Measurements from ENCODE around the gene DNAH11.

GRCh38 chr7:21562385-21562784 is 19.5 kb downstream of the DNAH11 start:
- TF ChIP-seq CTCF (IDR thresholded peaks at IDR 0.05) (no peak), POLR2A (IDR thresholded peaks at IDR 0.05) (no peak)
